SK-N-MC (cell line): ENCODE measurements around the gene DET1.

Experiments used
- EZH2 ChIP-seq: fragments of 200-600 bp; sonication (generic); IDR thresholded peaks from one replicate; pipeline ENCODE4 v1.6.1; 2017; ENCODE audit warnings: antibody characterized with exemption
- FOXP2 ChIP-seq: optimal IDR thresholded peaks from 2 replicates; pipeline ENCODE3; 2011; ENCODE audit warnings: mild to moderate bottlenecking, moderate library complexity; ENCODE audit not compliant: insufficient read depth; ENCODE audit errors: extremely low read length, control extremely low read depth
- POLR2AphosphoS5 ChIP-seq: IDR thresholded peaks from 2 replicates; pipeline ENCODE4 v1.6.1; 2012; ENCODE audit warnings: mild to moderate bottlenecking, low read depth, low read length, borderline replicate concordance

DNA sequence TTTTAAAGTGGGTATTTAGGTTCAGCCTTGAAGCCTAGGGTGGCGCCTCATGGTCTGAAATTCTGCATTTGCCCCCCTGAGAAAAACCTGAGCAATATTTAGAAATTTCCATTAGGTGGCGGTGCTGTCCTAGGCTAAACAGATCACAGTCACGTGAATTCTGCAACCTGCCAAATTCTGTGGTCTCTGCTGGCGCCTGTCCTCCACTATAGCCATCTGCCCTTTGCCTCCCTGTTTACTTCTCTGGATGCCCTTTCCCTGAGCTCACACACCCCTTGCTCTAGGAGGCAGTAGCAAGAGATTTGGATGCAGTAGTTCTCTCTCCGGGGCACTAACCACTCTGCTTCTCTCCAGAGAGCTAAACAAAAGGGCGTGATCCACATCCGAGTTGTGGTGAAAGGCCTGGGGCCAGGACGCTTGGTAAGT, 69.8 kb downstream of the DET1 start:
- TF ChIP-seq EZH2 (no peak), POLR2AphosphoS5 (no peak), FOXP2 (no peak)
